Coronary artery (tissue), 2 donors: ENCODE measurements around the gene KRTAP5-2.
A peak's percentile ranks its signal among the peaks of the same experiment; 100 is the strongest.

Experiments used
- DNase-seq: peaks from one replicate; pipeline ENCODE4 v3.0.0-alpha.2; 2017; ENCODE audit warnings: low spot score
- H3K27ac ChIP-seq, 2 donors: fragments of 200-600 bp; sonication (generic); one replicate each; pipeline ENCODE4 v1.5.1; 2016 to 2019
- H3K4me3 ChIP-seq: fragments of 200-600 bp; sonication (generic); 2 replicates; pipeline ENCODE4 v1.5.1; 2016; ENCODE audit warnings: mild to moderate bottlenecking, moderate library complexity
- TF ChIP-seq, protein P1 (sequence below): fragments of 200-600 bp; sonication (generic); IDR thresholded peaks from one replicate; pipeline ENCODE4 v1.5.1; 2019; ENCODE audit warnings: antibody characterized with exemption

Gene KRTAP5-2

GRCh38 chr11:1563149-1563638 is 34.9 kb downstream of the KRTAP5-2 start:
- Histone ChIP-seq H3K4me3 (no peak overlapping the region), H3K27ac (peak overlapping the region in 1 of 2 donors; percentile 69)
- no peak for DNase-seq
- TF ChIP-seq, protein P1, sequence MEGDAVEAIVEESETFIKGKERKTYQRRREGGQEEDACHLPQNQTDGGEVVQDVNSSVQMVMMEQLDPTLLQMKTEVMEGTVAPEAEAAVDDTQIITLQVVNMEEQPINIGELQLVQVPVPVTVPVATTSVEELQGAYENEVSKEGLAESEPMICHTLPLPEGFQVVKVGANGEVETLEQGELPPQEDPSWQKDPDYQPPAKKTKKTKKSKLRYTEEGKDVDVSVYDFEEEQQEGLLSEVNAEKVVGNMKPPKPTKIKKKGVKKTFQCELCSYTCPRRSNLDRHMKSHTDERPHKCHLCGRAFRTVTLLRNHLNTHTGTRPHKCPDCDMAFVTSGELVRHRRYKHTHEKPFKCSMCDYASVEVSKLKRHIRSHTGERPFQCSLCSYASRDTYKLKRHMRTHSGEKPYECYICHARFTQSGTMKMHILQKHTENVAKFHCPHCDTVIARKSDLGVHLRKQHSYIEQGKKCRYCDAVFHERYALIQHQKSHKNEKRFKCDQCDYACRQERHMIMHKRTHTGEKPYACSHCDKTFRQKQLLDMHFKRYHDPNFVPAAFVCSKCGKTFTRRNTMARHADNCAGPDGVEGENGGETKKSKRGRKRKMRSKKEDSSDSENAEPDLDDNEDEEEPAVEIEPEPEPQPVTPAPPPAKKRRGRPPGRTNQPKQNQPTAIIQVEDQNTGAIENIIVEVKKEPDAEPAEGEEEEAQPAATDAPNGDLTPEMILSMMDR, result no peak

- DNase-seq, result no peak
- no peak overlapping the region for H3K27ac ChIP-seq
- TF ChIP-seq, protein P1, result no peak
- H3K4me3 ChIP-seq, result no peak overlapping the region
These were observed 35.5 kb downstream of the KRTAP5-2 start for GRCh38 chr11:1562469-1563148.

DNA sequence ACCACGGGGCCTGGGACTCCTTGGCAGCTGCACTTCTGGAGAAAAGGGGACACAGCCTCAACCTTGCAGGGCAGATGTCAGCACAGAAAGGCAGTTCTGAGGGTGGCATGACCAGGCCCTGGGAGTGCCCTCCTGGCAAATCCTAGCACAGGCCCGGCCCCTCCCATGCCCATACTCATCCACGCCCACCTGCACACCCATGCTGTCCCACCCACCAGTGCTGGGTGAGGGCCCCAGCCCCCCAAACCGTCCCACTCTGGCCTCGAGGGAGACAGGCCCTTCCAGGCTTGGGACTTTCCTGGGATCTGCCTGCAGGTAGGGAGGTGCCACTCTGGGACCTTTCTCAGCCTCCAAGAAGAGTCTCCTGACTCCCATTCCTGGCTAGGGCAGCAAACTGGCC is 36.1 kb downstream of the KRTAP5-2 start:
- peak overlapping the region in 1 of 2 donors; percentile 100 for H3K27ac ChIP-seq
- H3K4me3 ChIP-seq, result no peak overlapping the region
- TF ChIP-seq, protein P1, result no peak
- no peak for DNase-seq

DNA sequence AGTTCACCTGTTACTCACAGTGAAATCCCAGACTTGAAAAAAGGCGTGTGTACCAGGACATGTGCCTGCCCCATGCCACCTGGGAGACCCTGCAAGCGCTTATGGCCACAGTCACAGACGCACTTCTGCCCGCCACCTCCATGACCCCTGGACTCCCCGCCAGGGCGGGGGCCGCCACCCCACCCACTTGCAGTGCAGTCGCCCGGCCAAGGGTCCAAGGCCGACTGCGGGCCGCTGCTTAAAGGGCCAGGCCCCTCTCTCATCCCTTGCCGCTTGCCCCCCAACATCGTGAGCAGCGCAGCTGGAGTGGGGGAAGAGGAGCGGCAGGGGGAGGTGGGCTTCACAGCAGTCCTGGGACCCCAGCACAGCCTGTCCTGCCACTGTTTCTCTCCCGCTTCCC is 36.8 kb downstream of the KRTAP5-2 start:
- Histone ChIP-seq H3K27ac (peak overlapping the region; percentile 97 to 100), H3K4me3 (no peak overlapping the region)
- DNase-seq, result no peak
- TF ChIP-seq, protein P1, result no peak

DNA sequence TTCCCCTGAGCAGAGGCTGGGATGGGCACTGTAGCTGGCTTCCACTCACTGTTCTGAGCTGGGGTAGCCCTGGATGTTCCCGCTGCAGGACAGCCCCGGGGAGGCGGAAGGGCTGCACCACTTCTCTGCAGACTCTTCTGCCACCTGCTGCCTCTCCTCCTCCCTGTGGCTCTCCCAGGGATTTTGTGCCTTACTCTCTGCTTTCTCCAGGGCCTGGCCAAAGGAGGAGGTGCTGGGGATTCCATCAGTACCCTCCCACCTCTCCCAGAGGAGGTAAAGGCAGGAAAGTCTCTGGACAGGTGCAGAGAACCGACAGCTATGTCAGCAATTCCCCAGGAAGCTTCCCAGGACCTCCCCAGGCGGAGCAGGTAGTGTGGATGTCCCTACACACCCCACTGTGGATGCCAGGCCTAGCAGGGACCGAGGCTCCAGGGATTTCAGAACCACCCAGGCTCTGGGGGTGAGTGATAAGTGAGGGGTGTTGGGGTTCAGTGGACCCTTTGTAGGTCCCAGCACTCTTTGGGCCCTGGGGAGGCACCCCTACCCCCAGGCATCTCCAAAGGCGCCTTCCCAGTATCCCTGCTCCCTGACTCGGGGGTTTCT is 37.3 kb downstream of the KRTAP5-2 start:
- DNase-seq, result no peak
- Histone ChIP-seq H3K27ac (peak overlapping the region; percentile 97 to 100), H3K4me3 (no peak overlapping the region)
- TF ChIP-seq, protein P1, result no peak

- TF ChIP-seq, protein P1, result no peak
- H3K4me3 ChIP-seq, result no peak overlapping the region
- H3K27ac ChIP-seq, result peak overlapping the region; percentile 97 to 100
- no peak for DNase-seq
These were observed 38.0 kb downstream of the KRTAP5-2 start for GRCh38 chr11:1560002-1560648.
